ENCODE data around the gene ZNF598. TPM values are rescaled to one million over a fixed set of nuclear protein-coding genes. Genes with fewer than 3 reads are reported as not detected.
A peak's percentile ranks its signal among the peaks of the same experiment; 100 is the strongest.

ZNF598 gene
- total RNA-seq, 1 experiment from 2014 or later, result 89.3 TPM

GRCh38 chr16:1989209-1990100 lies 20.2 kb downstream of the ZNF598 start, which contains the start of gene SYNGR3:
Gene SYNGR3 (plus strand): TSS chr16:1989970. CDS start chr16:1990103, 133 bp downstream.
- in situ Hi-C loops (cut with HindIII; ENCODE audit: low pct_unique_long_range_greater_than_20kb, low sequenced_read_pairs), result no loop called here
- no peak for DNase-seq (ENCODE audit: low read depth)

GRCh38 chr16:1987198-1987597 lies 22.4 kb downstream of the ZNF598 start:
- in situ Hi-C loops (cut with HindIII; ENCODE audit: low pct_unique_long_range_greater_than_20kb, low sequenced_read_pairs), result no loop called here
- DNase-seq (ENCODE audit: low read depth), result no peak

GRCh38 chr16:1985466-1986150 lies 24.0 kb downstream of the ZNF598 start:
- in situ Hi-C loops (cut with HindIII; ENCODE audit: low pct_unique_long_range_greater_than_20kb, low sequenced_read_pairs), result no loop called here
- DNase-seq (ENCODE audit: low read depth), result no peak

- DNase-seq (ENCODE audit: low read depth), result no peak
- in situ Hi-C loops (cut with HindIII; ENCODE audit: low pct_unique_long_range_greater_than_20kb, low sequenced_read_pairs), result no loop called here
Measured at GRCh38 chr16:1984347-1985225, 25.0 kb downstream of the ZNF598 start.

GRCh38 chr16:1983544-1984346 lies 25.9 kb downstream of the ZNF598 start, which contains the start of gene GFER:
Gene GFER (plus strand): TSS chr16:1984193. CDS start chr16:1984219, 26 bp downstream.
- in situ Hi-C loops (cut with HindIII; ENCODE audit: low pct_unique_long_range_greater_than_20kb, low sequenced_read_pairs), result no loop called here
- peak; percentile 92 for DNase-seq (ENCODE audit: low read depth)

GRCh38 chr16:1982991-1983543 lies 26.6 kb downstream of the ZNF598 start:
- no peak for DNase-seq (ENCODE audit: low read depth)
- in situ Hi-C loops (cut with HindIII; ENCODE audit: low pct_unique_long_range_greater_than_20kb, low sequenced_read_pairs), result no loop called here

GRCh38 chr16:1982013-1982433 lies 27.6 kb downstream of the ZNF598 start:
- DNase-seq (ENCODE audit: low read depth), result no peak
- in situ Hi-C loops (cut with HindIII; ENCODE audit: low pct_unique_long_range_greater_than_20kb, low sequenced_read_pairs), result no loop called here

GRCh38 chr16:1981398-1981836 lies 28.2 kb downstream of the ZNF598 start, which contains the start of gene NOXO1:
Gene NOXO1 (minus strand): TSS chr16:1981469. CDS start chr16:1981179, 290 bp downstream.
- in situ Hi-C loops (cut with HindIII; ENCODE audit: low pct_unique_long_range_greater_than_20kb, low sequenced_read_pairs), result no loop called here
- no peak for DNase-seq (ENCODE audit: low read depth)

GRCh38 chr16:1980770-1981087 lies 28.9 kb downstream of the ZNF598 start:
- DNase-seq (ENCODE audit: low read depth), result no peak
- in situ Hi-C loops (cut with HindIII; ENCODE audit: low pct_unique_long_range_greater_than_20kb, low sequenced_read_pairs), result no loop called here

GRCh38 chr16:1980030-1980769 lies 29.4 kb downstream of the ZNF598 start:
- DNase-seq (ENCODE audit: low read depth), result no peak
- in situ Hi-C loops (cut with HindIII; ENCODE audit: low pct_unique_long_range_greater_than_20kb, low sequenced_read_pairs), result no loop called here

- DNase-seq (ENCODE audit: low read depth), result no peak
- in situ Hi-C loops (cut with HindIII; ENCODE audit: low pct_unique_long_range_greater_than_20kb, low sequenced_read_pairs), result no loop called here
Measured at GRCh38 chr16:1979271-1980029, 30.2 kb downstream of the ZNF598 start.

- DNase-seq (ENCODE audit: low read depth), result no peak
- in situ Hi-C loops (cut with HindIII; ENCODE audit: low pct_unique_long_range_greater_than_20kb, low sequenced_read_pairs), result no loop called here
Measured at GRCh38 chr16:1978476-1979120, 31.0 kb downstream of the ZNF598 start.

- in situ Hi-C loops (cut with HindIII; ENCODE audit: low pct_unique_long_range_greater_than_20kb, low sequenced_read_pairs), result no loop called here
- DNase-seq (ENCODE audit: low read depth), result no peak
Measured at GRCh38 chr16:1977875-1978268, 31.7 kb downstream of the ZNF598 start.

- in situ Hi-C loops (cut with HindIII; ENCODE audit: low pct_unique_long_range_greater_than_20kb, low sequenced_read_pairs), result no loop called here
Measured at GRCh38 chr16:1976951-1977874, 32.4 kb downstream of the ZNF598 start.

GRCh38 chr16:1976216-1976520 lies 33.5 kb downstream of the ZNF598 start:
- no peak for DNase-seq (ENCODE audit: low read depth)
- in situ Hi-C loops (cut with HindIII; ENCODE audit: low pct_unique_long_range_greater_than_20kb, low sequenced_read_pairs), result no loop called here

More at GRCh38 chr16:1976951-1977874, 32.4 kb downstream of the ZNF598 start:
- no peak for DNase-seq (ENCODE audit: low read depth)
